ENCODE measurements around the gene AFF2.

DNA sequence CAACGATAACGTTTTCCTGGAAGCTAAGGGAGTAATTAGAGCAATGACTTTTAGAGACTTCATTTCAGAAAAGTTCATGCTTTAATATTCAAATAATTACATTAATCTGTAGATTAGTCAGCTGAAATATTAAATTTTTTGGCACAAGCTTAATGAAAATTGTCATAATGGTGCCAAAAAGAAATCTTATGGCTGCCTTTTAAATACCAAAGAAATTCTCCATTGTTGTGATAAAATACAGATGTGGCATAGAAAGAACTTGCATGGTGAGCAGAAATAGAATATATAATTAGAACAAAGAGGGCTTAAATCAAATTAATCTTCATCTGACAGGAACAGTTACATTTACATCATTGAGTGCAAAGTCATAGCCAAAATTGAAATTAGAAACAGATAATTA lies 263.5 kb downstream of the AFF2 start:
- TF ChIP-seq FOXK2 (IDR thresholded peaks at IDR 0.05) (no peak), ELF4 (IDR thresholded peaks at IDR 0.05) (no peak), SP1 (IDR thresholded peaks at IDR 0.05) (no peak), SUZ12 (IDR thresholded peaks at IDR 0.05) (no peak), BHLHE40 (IDR thresholded peaks at IDR 0.05; ENCODE audit: borderline replicate concordance) (no peak), HDGF (IDR thresholded peaks at IDR 0.05; ENCODE audit: borderline replicate concordance) (no peak), FOXM1 (IDR thresholded peaks at IDR 0.05; ENCODE audit: borderline replicate concordance) (no peak), ZNF384 (IDR thresholded peaks at IDR 0.05) (no peak), FOXA1 (IDR thresholded peaks at IDR 0.05) (no peak), L3MBTL2 (conservative IDR thresholded peaks at IDR 0.05) (no peak), NFRKB (IDR thresholded peaks at IDR 0.05) (no peak), CTBP1 (IDR thresholded peaks at IDR 0.05; ENCODE audit: borderline replicate concordance) (no peak), TARDBP (IDR thresholded peaks at IDR 0.05) (no peak)
